Thoracic aorta (tissue), 2 donors: ENCODE measurements around the gene SLC35B1. TPM values are rescaled to one million over a fixed set of nuclear protein-coding genes. Genes with fewer than 3 reads are reported as not detected.

Experiments used
- ATAC-seq: fragments of 150-250 bp; one replicate; pipeline ENCODE4 v1.8.0; 2017; ENCODE audit warnings: low read depth; ENCODE audit not compliant: insufficient number of reproducible peaks, low FRiP score
- DNase-seq: peaks from one replicate; pipeline ENCODE4 v3.0.0-alpha.2; 2020; ENCODE audit warnings: low spot score
- H3K27ac ChIP-seq, 2 donors: fragments of 200-600 bp; sonication (generic); 1 replicate in 1 of 2; 2 replicates in 1 of 2; pipeline ENCODE4 v1.5.1; 2016; ENCODE audit warnings: mild to moderate bottlenecking in 2 of 2, moderate library complexity in 2 of 2
- H3K27me3 ChIP-seq: fragments of 200-600 bp; sonication (generic); replicated peaks from 2 replicates; pipeline ENCODE4 v1.6.0; 2016; ENCODE audit warnings: mild to moderate bottlenecking; ENCODE audit not compliant: insufficient read depth
- H3K36me3 ChIP-seq: fragments of 200-600 bp; sonication (generic); one replicate; pipeline ENCODE4 v1.5.1; 2016
- H3K4me1 ChIP-seq, 2 donors: fragments of 200-600 bp; sonication (generic); 1 replicate in 1 of 2; 2 replicates in 1 of 2; pipeline versions ENCODE4 v1.5.1 to v1.6.0; 2016; ENCODE audit warnings: low read depth in 2 of 2, mild to moderate bottlenecking in 1 of 2; ENCODE audit not compliant: control insufficient read depth in 1 of 2
- H3K4me3 ChIP-seq: fragments of 200-600 bp; sonication (generic); 2 replicates; pipeline ENCODE4 v1.5.1; 2016; ENCODE audit warnings: mild to moderate bottlenecking
- H3K9me3 ChIP-seq: fragments of 200-600 bp; sonication (generic); 2 replicates; pipeline ENCODE4 v1.5.1; 2016
- CTCF ChIP-seq: fragments of 200-600 bp; sonication (generic); IDR thresholded peaks from one replicate; pipeline ENCODE4 v1.5.1; 2019; ENCODE audit warnings: antibody characterized with exemption
- total RNA-seq, 2 donors: library from RNA; depleted of rRNA; stranded (reverse); fragments of >200 nt; gene quantifications; one replicate each; pipeline versions ENCODE4 v1.1.0 to v1.2.3, GENCODE V29; 2016

Gene SLC35B1
- total RNA-seq, 2 donors from 2014 or later: 30.9 to 86.6 TPM

- H3K36me3 ChIP-seq: peaks cover 4% of the 10 kb centered on the region
- H3K4me3 ChIP-seq: no peak overlapping the region
- TF ChIP-seq CTCF: no peak
- DNase-seq (no peak), ATAC-seq (no peak)
- H3K4me1 ChIP-seq: no peaks in the 10 kb centered on the region
- no peak overlapping the region for H3K27ac ChIP-seq
- H3K9me3 ChIP-seq: no peaks in the 10 kb centered on the region
- H3K27me3 ChIP-seq: no peaks in the 10 kb centered on the region
Observed at GRCh38 chr17:49753959-49754391, 46.2 kb upstream of the SLC35B1 start.

- Histone ChIP-seq H3K36me3 (no peaks in the 10 kb centered on the region), H3K4me3 (no peak overlapping the region), H3K27me3 (no peaks in the 10 kb centered on the region), H3K4me1 (no peaks in the 10 kb centered on the region), H3K9me3 (no peaks in the 10 kb centered on the region), H3K27ac (no peak overlapping the region)
- no peak for TF ChIP-seq CTCF
- no peak for ATAC-seq
- no peak for DNase-seq
Observed at GRCh38 chr17:49752508-49752907, 44.7 kb upstream of the SLC35B1 start.

- ATAC-seq: no peak
- no peaks in the 10 kb centered on the region for H3K36me3 ChIP-seq
- H3K4me3 ChIP-seq: no peak overlapping the region
- no peaks in the 10 kb centered on the region for H3K4me1 ChIP-seq
- no peak for DNase-seq
- no peak overlapping the region for H3K27ac ChIP-seq
- H3K9me3 ChIP-seq: no peaks in the 10 kb centered on the region
- H3K27me3 ChIP-seq: no peaks in the 10 kb centered on the region
- no peak for TF ChIP-seq CTCF
Observed at GRCh38 chr17:49749730-49750129, 42.0 kb upstream of the SLC35B1 start.

GRCh38 chr17:49748791-49749190 is 41.0 kb upstream of the SLC35B1 start:
- no peak for ATAC-seq
- Histone ChIP-seq H3K27me3 (no peaks in the 10 kb centered on the region), H3K9me3 (no peaks in the 10 kb centered on the region), H3K36me3 (no peaks in the 10 kb centered on the region), H3K27ac (no peak overlapping the region), H3K4me1 (peaks cover 0 to 6% of the 10 kb centered on the region in 2 donors), H3K4me3 (no peak overlapping the region)
- no peak for DNase-seq
- no peak for TF ChIP-seq CTCF

- Histone ChIP-seq H3K4me1 (peaks cover 1 to 10% of the 10 kb centered on the region in 2 donors), H3K27ac (no peak overlapping the region), H3K4me3 (no peak overlapping the region), H3K9me3 (no peaks in the 10 kb centered on the region), H3K36me3 (no peaks in the 10 kb centered on the region), H3K27me3 (no peaks in the 10 kb centered on the region)
- DNase-seq (no peak), ATAC-seq (no peak)
- TF ChIP-seq CTCF: no peak
Observed at GRCh38 chr17:49748223-49748622, 40.5 kb upstream of the SLC35B1 start.
